B cell (primary cell): ENCODE data around the gene GIT1. TPM values are rescaled to one million over a fixed set of nuclear protein-coding genes. Genes with fewer than 3 reads are reported as not detected.

ENCODE experiments used
- ATAC-seq: fragments of 200-7000 bp; cut with Tn5 transposase; one replicate; pipeline ENCODE4 v1.10.0; 2021; ENCODE audit warnings: low read depth, mild to moderate bottlenecking, moderate number of reproducible peaks, moderate library complexity
- CTCF ChIA-PET: fragments of 350-600 bp; sonication (Branson Sonifier 250); formaldehyde crosslinking; loops from one replicate; lab custom pipeline; 2021; ENCODE audit warnings: antibody characterized with exemption, inconsistent platforms; lab: Charles Lee
- POLR2A ChIA-PET: fragments of 350-600 bp; sonication (Branson Sonifier 250); formaldehyde crosslinking; loops from one replicate; lab custom pipeline; 2021; ENCODE audit warnings: antibody characterized with exemption; lab: Charles Lee
- DNase-seq: peaks from one replicate; pipeline ENCODE4 v3.0.0; 2013
- H2AFZ ChIP-seq: 2 replicates; pipeline ENCODE4 v1.6.1; 2012; ENCODE audit warnings: mild to moderate bottlenecking, low read depth, low read length; ENCODE audit not compliant: insufficient read depth, poor library complexity, severe bottlenecking
- H3K27ac ChIP-seq, 2 donors: 1 replicate in 1 of 2; 2 replicates in 1 of 2; pipeline ENCODE4 v1.5.1; 2012 to 2013; ENCODE audit warnings: low read length in 2 of 2, mild to moderate bottlenecking in 2 of 2, moderate library complexity in 1 of 2
- H3K27me3 ChIP-seq, 4 experiments: fragments of 200-600 bp in 1 of 4; sonication (generic) in 1 of 4; replicated peaks in 1 of 4; 1 replicate in 2 of 4; 2 replicates in 2 of 4; pipeline versions ENCODE4 v1.6.1 to v1.7.0; 2013 to 2016; ENCODE audit warnings: low read length in 3 of 4, mild to moderate bottlenecking in 2 of 4, mixed read lengths in 1 of 4, moderate library complexity in 1 of 4; ENCODE audit not compliant: insufficient read depth in 4 of 4, control insufficient read depth in 3 of 4; ENCODE audit errors: control extremely low read depth in 1 of 4
- H3K36me3 ChIP-seq, 2 experiments: replicated peaks in 1 of 2; 1 replicate in 1 of 2; 2 replicates in 1 of 2; pipeline versions ENCODE4 v1.6.1 to v1.7.1; 2013; ENCODE audit warnings: low read length in 1 of 2; ENCODE audit not compliant: insufficient read depth in 2 of 2, control insufficient read depth in 1 of 2; ENCODE audit errors: control extremely low read depth in 1 of 2, extremely low read depth in 1 of 2
- H3K4me1 ChIP-seq, 2 donors: fragments of 200-600 bp in 1 of 2; sonication (generic) in 1 of 2; 1 replicate in 1 of 2; 2 replicates in 1 of 2; pipeline versions ENCODE4 v1.5.1 to v1.6.1; 2013 to 2017; ENCODE audit warnings: low read length in 2 of 2; ENCODE audit not compliant: control insufficient read depth in 2 of 2, insufficient read depth in 2 of 2
- H3K4me2 ChIP-seq: replicated peaks from 2 replicates; pipeline ENCODE3; 2012; ENCODE audit warnings: mild to moderate bottlenecking, low read depth, low read length; ENCODE audit not compliant: poor library complexity, severe bottlenecking
- H3K4me3 ChIP-seq, 5 experiments: fragments of 200-600 bp in 1 of 5; sonication (generic) in 1 of 5; 1 replicate in 3 of 5; 2 replicates in 2 of 5; pipeline versions ENCODE4 v1.5.1 to v1.7.0; 2011 to 2016; ENCODE audit warnings: low read length in 4 of 5, mild to moderate bottlenecking in 4 of 5, low read depth in 2 of 5, control low read depth in 1 of 5, moderate library complexity in 1 of 5; ENCODE audit not compliant: insufficient read depth in 1 of 5; ENCODE audit errors: control extremely low read depth in 1 of 5, extremely low read depth in 1 of 5
- H3K79me2 ChIP-seq: fragments of 200-600 bp; sonication (generic); one replicate; pipeline ENCODE4 v1.6.0; 2016; ENCODE audit warnings: low read length; ENCODE audit not compliant: control insufficient read depth, insufficient read depth
- H3K9ac ChIP-seq: fragments of 200-600 bp; sonication (generic); 2 replicates; pipeline ENCODE4 v1.6.1; 2017; ENCODE audit warnings: mild to moderate bottlenecking, low read length, moderate library complexity
- H3K9me3 ChIP-seq, 3 donors: one replicate each; pipeline versions ENCODE4 v1.6.1 to v1.7.1; 2013; ENCODE audit warnings: low read length in 2 of 3; ENCODE audit not compliant: control insufficient read depth in 2 of 3, insufficient read depth in 1 of 3; ENCODE audit errors: control extremely low read depth in 1 of 3
- H4K20me1 ChIP-seq: 2 replicates; pipeline ENCODE4 v1.6.0; 2012; ENCODE audit warnings: mild to moderate bottlenecking, low read length; ENCODE audit not compliant: insufficient read depth, control insufficient read depth, poor library complexity, severe bottlenecking
- H3K27ac Mint-ChIP-seq: one replicate; pipeline ENCODE4 v1.8.0; 2021; ENCODE audit warnings: mixed read lengths
- H3K27me3 Mint-ChIP-seq: one replicate; pipeline ENCODE4 v1.8.0; 2021; ENCODE audit warnings: mixed read lengths
- H3K4me1 Mint-ChIP-seq: one replicate; pipeline ENCODE4 v1.8.0; 2021; ENCODE audit warnings: mixed read lengths
- H3K4me3 Mint-ChIP-seq: one replicate; pipeline ENCODE4 v1.8.0; 2021; ENCODE audit warnings: mixed read lengths
- H3K9me3 Mint-ChIP-seq: one replicate; pipeline ENCODE4 v1.8.0; 2022; ENCODE audit warnings: mixed read lengths; ENCODE audit not compliant: insufficient read depth
- CTCF ChIP-seq: fragments of 200-600 bp; IDR thresholded peaks from one replicate; pipeline ENCODE4 v1.8.0; 2022; ENCODE audit warnings: antibody characterized with exemption, mild to moderate bottlenecking
- EZH2 ChIP-seq: IDR thresholded peaks from 2 replicates; pipeline ENCODE4 v1.6.1; 2012; ENCODE audit warnings: borderline replicate concordance, low read depth, mild to moderate bottlenecking, moderate library complexity, low read length; ENCODE audit not compliant: insufficient read depth, poor library complexity, severe bottlenecking
- WGBS: methylation state at CpG from one replicate; pipeline ENCODE4 v1.1.5; 2013; ENCODE audit warnings: missing lambda C conversion rate; ENCODE audit not compliant: insufficient coverage; 5-methylcytosine and 5-hydroxymethylcytosine counted together
- intact Hi-C: fragments of 100-400 bp; cut with micrococcal nuclease; formaldehyde crosslinking; loops from one replicate; pipeline ENCODE4 v1.10.0; 2022
- polyA plus RNA-seq: library from polyadenylated mRNA; depleted of rRNA; stranded (reverse); fragments of >200 nt; gene quantifications from 2 replicates; pipeline ENCODE4 v1.2.3, GENCODE V29; 2012
- total RNA-seq, 2 donors: library from RNA; stranded (reverse); fragments of 120-200 nt in 1 of 2; gene quantifications; 1 replicate in 1 of 2; 2 replicates in 1 of 2; pipeline versions ENCODE4 v1.2.3 to v1.2.4, GENCODE V29; 2013 to 2022

Gene GIT1
- total and polyA plus RNA-seq, 2 donors (not counting 1 experiment from before 2014, with no cell fraction given) = 49.3 to 61.9 TPM

- no peak for ATAC-seq
- Histone ChIP-seq H3K36me3 (peaks cover 9 to 43% of the 10 kb centered on the region in 2 experiments), H3K27ac (no peak overlapping the region), H3K79me2 (no peaks in the 10 kb centered on the region), H2AFZ (no peak overlapping the region), H3K4me2 (no peak overlapping the region), H3K9ac (no peak overlapping the region), H3K4me1 (no peaks in the 10 kb centered on the region), H4K20me1 (no peaks in the 10 kb centered on the region), H3K27me3 (no peaks in the 10 kb centered on the region), H3K9me3 (no peaks in the 10 kb centered on the region), H3K4me3 (no peak overlapping the region)
- POLR2A ChIA-PET = no interaction called here
- no peaks in the 10 kb centered on the region for H3K27me3 Mint-ChIP-seq
- intact Hi-C loops = no loop called here
- CTCF ChIA-PET = interaction anchor here (1.3 to 3.3 kb wide), 3 partner anchors 9 to 42 kb away, joined by 3 to 30 read pairs (median 4); partner anchors contain the start of gene TP53I13
- TF ChIP-seq CTCF (no peak), EZH2 (no peak)
- no peaks in the 10 kb centered on the region for H3K4me1 Mint-ChIP-seq
- no peaks in the 10 kb centered on the region for H3K9me3 Mint-ChIP-seq
- H3K4me3 Mint-ChIP-seq = no peak overlapping the region
- WGBS = 100% methylated on average over 1 of the region's 3 CpGs
- DNase-seq = no peak
- no peak overlapping the region for H3K27ac Mint-ChIP-seq
These were observed 63.1 kb downstream of the GIT1 start for GRCh38 chr17:29526322-29526721.

GRCh38 chr17:29524692-29525091 lies 64.8 kb downstream of the GIT1 start:
- H3K27ac Mint-ChIP-seq = no peak overlapping the region
- H2AFZ ChIP-seq = no peak overlapping the region
- H3K27me3 Mint-ChIP-seq = no peaks in the 10 kb centered on the region
- no peaks in the 10 kb centered on the region for H3K4me1 Mint-ChIP-seq
- no peak overlapping the region for H3K27ac ChIP-seq
- no peaks in the 10 kb centered on the region for H4K20me1 ChIP-seq
- no peak overlapping the region for H3K4me3 Mint-ChIP-seq
- no peaks in the 10 kb centered on the region for H3K4me1 ChIP-seq
- POLR2A ChIA-PET = no interaction called here
- WGBS = 100% methylated on average over 1 of the region's 3 CpGs
- no peak for ATAC-seq
- TF ChIP-seq CTCF (no peak), EZH2 (no peak)
- no peaks in the 10 kb centered on the region for H3K9me3 Mint-ChIP-seq
- H3K36me3 ChIP-seq = peaks cover 10 to 40% of the 10 kb centered on the region in 2 experiments
- no peak for DNase-seq
- H3K79me2 ChIP-seq = no peaks in the 10 kb centered on the region
- H3K4me2 ChIP-seq = no peak overlapping the region
- no peaks in the 10 kb centered on the region for H3K9me3 ChIP-seq
- CTCF ChIA-PET = interaction anchor here (1.8 to 3.3 kb wide), 2 partner anchors 11 to 16 kb away, joined by 4 to 30 read pairs; no protein-coding TSS in a partner anchor
- no peaks in the 10 kb centered on the region for H3K27me3 ChIP-seq
- no peak overlapping the region for H3K9ac ChIP-seq
- H3K4me3 ChIP-seq = no peak overlapping the region
- intact Hi-C loops = no loop called here

Other genes with a start within 250 kb of the GIT1 start
- 78.8 and 80.7 TPM in 2 replicates for gene TAOK1, start 199.3 kb downstream of the GIT1 start, total RNA-seq
- gene TAOK1, start 199.3 kb downstream of the GIT1 start, polyA plus RNA-seq = 8.9 and 9.8 TPM in 2 replicates
- 44.1 and 44.8 TPM in 2 replicates for gene ABHD15, start 22.6 kb downstream of the GIT1 start, total RNA-seq
- 9.7 and 10.9 TPM in 2 replicates for gene ABHD15, start 22.6 kb downstream of the GIT1 start, polyA plus RNA-seq
- gene TP53I13, start 20.9 kb downstream of the GIT1 start, total RNA-seq = 220 and 224 TPM in 2 replicates
- 271 and 287 TPM in 2 replicates for gene TP53I13, start 20.9 kb downstream of the GIT1 start, polyA plus RNA-seq
- gene ANKRD13B, start 3.5 kb upstream of the GIT1 start, total RNA-seq = 1.6 and 2.4 TPM in 2 replicates
- 2.8 and 4.2 TPM in 2 replicates for gene ANKRD13B, start 3.5 kb upstream of the GIT1 start, polyA plus RNA-seq
- gene CORO6, start 33.3 kb upstream of the GIT1 start, total RNA-seq = 4.0 TPM in 2 replicates
- gene CORO6, start 33.3 kb upstream of the GIT1 start, polyA plus RNA-seq = 1.1 and 1.4 TPM in 2 replicates